Measurements from ENCODE around the gene ZNF771.

Gene ZNF771

GRCh38 chr16:30369938-30370455 is 37.4 kb upstream of the ZNF771 start:
- Histone ChIP-seq H4K20me1 (ENCODE audit: insufficient read depth, low read length) (peaks cover 24% of the 10 kb centered on the region), H3K27ac (ENCODE audit: low read length) (no peak overlapping the region), H3K4me3 (ENCODE audit: low read length) (peak overlapping the region; percentile 97), H2AFZ (ENCODE audit: low read depth, low read length) (no peak overlapping the region), H3K9me3 (ENCODE audit: insufficient read depth, low read length) (no peaks in the 10 kb centered on the region), H3K36me3 (replicated peaks; ENCODE audit: low read depth, low read length) (peaks cover 9% of the 10 kb centered on the region), H3K27me3 (ENCODE audit: low read depth, low read length) (no peaks in the 10 kb centered on the region), H3K79me2 (ENCODE audit: low read length) (peaks cover 45% of the 10 kb centered on the region), H3K4me2 (ENCODE audit: low read length) (peak overlapping the region; percentile 99), H3K9ac (ENCODE audit: low read length) (peak overlapping the region; percentile 80), H3K4me1 (ENCODE audit: low read length) (peaks cover 30% of the 10 kb centered on the region)
- TF ChIP-seq, protein P1, sequence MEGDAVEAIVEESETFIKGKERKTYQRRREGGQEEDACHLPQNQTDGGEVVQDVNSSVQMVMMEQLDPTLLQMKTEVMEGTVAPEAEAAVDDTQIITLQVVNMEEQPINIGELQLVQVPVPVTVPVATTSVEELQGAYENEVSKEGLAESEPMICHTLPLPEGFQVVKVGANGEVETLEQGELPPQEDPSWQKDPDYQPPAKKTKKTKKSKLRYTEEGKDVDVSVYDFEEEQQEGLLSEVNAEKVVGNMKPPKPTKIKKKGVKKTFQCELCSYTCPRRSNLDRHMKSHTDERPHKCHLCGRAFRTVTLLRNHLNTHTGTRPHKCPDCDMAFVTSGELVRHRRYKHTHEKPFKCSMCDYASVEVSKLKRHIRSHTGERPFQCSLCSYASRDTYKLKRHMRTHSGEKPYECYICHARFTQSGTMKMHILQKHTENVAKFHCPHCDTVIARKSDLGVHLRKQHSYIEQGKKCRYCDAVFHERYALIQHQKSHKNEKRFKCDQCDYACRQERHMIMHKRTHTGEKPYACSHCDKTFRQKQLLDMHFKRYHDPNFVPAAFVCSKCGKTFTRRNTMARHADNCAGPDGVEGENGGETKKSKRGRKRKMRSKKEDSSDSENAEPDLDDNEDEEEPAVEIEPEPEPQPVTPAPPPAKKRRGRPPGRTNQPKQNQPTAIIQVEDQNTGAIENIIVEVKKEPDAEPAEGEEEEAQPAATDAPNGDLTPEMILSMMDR (IDR thresholded peaks at IDR 0.05; ENCODE audit: low read depth, low read length), result no peak
- no peak for TF ChIP-seq EZH2phosphoT487 (IDR thresholded peaks at IDR 0.05; ENCODE audit: low read depth)

DNA sequence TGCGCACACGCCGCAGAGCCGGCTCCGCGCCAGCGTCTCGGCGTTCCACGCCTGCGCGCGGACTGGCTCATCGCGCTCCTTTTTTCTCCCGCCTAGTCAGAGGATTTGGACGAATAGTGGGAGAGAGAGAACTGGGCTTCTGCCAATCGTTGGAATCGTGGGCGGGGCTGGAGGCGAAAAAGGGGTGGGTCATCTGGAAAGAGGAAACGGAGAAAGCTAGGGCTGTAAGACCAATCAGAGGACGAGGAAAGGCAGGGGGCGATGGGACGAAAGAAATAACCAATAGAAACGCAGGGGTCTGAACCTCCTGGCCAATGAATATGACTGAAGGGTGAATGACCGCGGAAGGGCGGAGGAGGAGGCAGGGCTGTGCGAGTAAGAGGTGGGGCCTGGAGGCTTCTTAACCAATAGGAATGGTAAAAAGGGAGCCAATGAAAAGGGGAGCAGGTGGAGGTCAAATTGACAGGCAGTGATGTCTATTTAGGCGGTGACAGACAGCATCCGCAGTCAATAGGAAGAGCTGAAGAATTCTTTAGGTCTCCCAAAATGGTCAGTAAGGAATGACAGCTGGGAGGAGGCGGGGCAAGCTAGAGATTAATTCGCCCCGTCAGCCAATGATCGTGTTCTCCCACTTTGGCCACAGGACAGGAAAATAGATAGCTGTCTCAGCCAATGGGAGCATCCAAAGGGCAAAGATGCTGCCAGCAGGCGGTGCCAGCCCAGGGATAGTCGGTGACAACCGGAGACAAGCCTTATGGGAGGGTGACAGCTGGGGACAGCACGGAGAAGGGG is 36.8 kb upstream of the ZNF771 start, which contains the start of gene TBC1D10B:
TBC1D10B (minus strand) TSS at position 39 of the 792 bp plus-strand sequence. CDS start 311 bp downstream, outside the sequence.
- Histone ChIP-seq H3K4me2 (ENCODE audit: low read length) (peak within 1 kb of the TSS; percentile 99), H3K9ac (ENCODE audit: low read length) (peak within 1 kb of the TSS; percentile 86), H3K4me3 (ENCODE audit: low read length) (peak within 1 kb of the TSS; percentile 97), H3K36me3 (replicated peaks; ENCODE audit: low read depth, low read length) (peaks cover 2% of the 10 kb centered on the region), H3K79me2 (ENCODE audit: low read length) (peaks cover 39% of the 10 kb centered on the region), H3K4me1 (ENCODE audit: low read length) (peaks cover 30% of the 10 kb centered on the region), H3K27me3 (ENCODE audit: low read depth, low read length) (no peaks in the 10 kb centered on the region), H3K9me3 (ENCODE audit: insufficient read depth, low read length) (no peaks in the 10 kb centered on the region), H3K27ac (ENCODE audit: low read length) (peak within 1 kb of the TSS; percentile 59), H4K20me1 (ENCODE audit: insufficient read depth, low read length) (peaks cover 24% of the 10 kb centered on the region), H2AFZ (ENCODE audit: low read depth, low read length) (no peak within 1 kb of the TSS; the same call in 1 of the 2 replicates)
- TF ChIP-seq, protein P1 (IDR thresholded peaks at IDR 0.05; ENCODE audit: low read depth, low read length), result no peak
- no peak for TF ChIP-seq EZH2phosphoT487 (IDR thresholded peaks at IDR 0.05; ENCODE audit: low read depth)

- Histone ChIP-seq H4K20me1 (ENCODE audit: insufficient read depth, low read length) (peaks cover 24% of the 10 kb centered on the region), H2AFZ (ENCODE audit: low read depth, low read length) (no peak overlapping the region; the same call in 1 of the 2 replicates), H3K36me3 (replicated peaks; ENCODE audit: low read depth, low read length) (no peaks in the 10 kb centered on the region), H3K27ac (ENCODE audit: low read length) (peak overlapping the region; percentile 59), H3K4me3 (ENCODE audit: low read length) (peak overlapping the region; percentile 83), H3K27me3 (ENCODE audit: low read depth, low read length) (no peaks in the 10 kb centered on the region), H3K9ac (ENCODE audit: low read length) (peak overlapping the region; percentile 86), H3K9me3 (ENCODE audit: insufficient read depth, low read length) (no peaks in the 10 kb centered on the region), H3K4me2 (ENCODE audit: low read length) (peak overlapping the region; percentile 97), H3K79me2 (ENCODE audit: low read length) (peaks cover 36% of the 10 kb centered on the region), H3K4me1 (ENCODE audit: low read length) (peaks cover 30% of the 10 kb centered on the region)
- TF ChIP-seq, protein P1 (IDR thresholded peaks at IDR 0.05; ENCODE audit: low read depth, low read length), result no peak
- TF ChIP-seq EZH2phosphoT487 (IDR thresholded peaks at IDR 0.05; ENCODE audit: low read depth), result no peak
Observed at GRCh38 chr16:30371248-30371816, 36.1 kb upstream of the ZNF771 start.

All from OCI-LY3 (cell line).